Tibial nerve (tissue), 4 donors: Measurements from ENCODE around the gene PPIA. TPM values are rescaled to one million over a fixed set of nuclear protein-coding genes. Genes with fewer than 3 reads are reported as not detected.

ENCODE experiments used
- DNase-seq, 2 donors: peaks; one replicate each; pipeline ENCODE4 v3.0.0-alpha.2; 2019; ENCODE audit warnings: low spot score in 2 of 2
- H3K27ac ChIP-seq, 4 donors: fragments of 200-600 bp; sonication (generic) in 3 of 4; one replicate each; pipeline ENCODE4 v1.5.1; 2017 to 2019; ENCODE audit warnings: mild to moderate bottlenecking in 1 of 4
- H3K27me3 ChIP-seq, 2 donors: fragments of 200-600 bp; sonication (generic) in 1 of 2; one replicate each; pipeline versions ENCODE4 v1.5.1 to v1.6.0; 2017 to 2019
- H3K36me3 ChIP-seq, 3 donors: fragments of 200-600 bp; sonication (generic); one replicate each; pipeline ENCODE4 v1.5.1; 2018 to 2019
- H3K4me1 ChIP-seq, 4 donors: fragments of 200-600 bp; sonication (generic) in 3 of 4; one replicate each; pipeline ENCODE4 v1.5.1; 2017 to 2019
- H3K4me3 ChIP-seq, 4 donors: fragments of 200-600 bp; sonication (generic) in 3 of 4; one replicate each; pipeline ENCODE4 v1.5.1; 2017 to 2019; ENCODE audit warnings: mild to moderate bottlenecking in 1 of 4, moderate library complexity in 1 of 4
- H3K9me3 ChIP-seq, 4 donors: fragments of 200-600 bp; sonication (generic) in 3 of 4; one replicate each; pipeline ENCODE4 v1.5.1; 2017 to 2019
- EP300 ChIP-seq, 2 donors: sonication (generic); formaldehyde crosslinking; IDR thresholded peaks; one replicate each; pipeline ENCODE4 v1.6.1; 2017; ENCODE audit warnings: antibody characterized with exemption in 2 of 2, mild to moderate bottlenecking in 1 of 2
- POLR2A ChIP-seq, 2 donors: fragments of 450-650 bp; IDR thresholded peaks; one replicate each; pipeline ENCODE4 v1.6.1; 2017; ENCODE audit warnings: antibody characterized with exemption in 2 of 2, mild to moderate bottlenecking in 2 of 2, moderate library complexity in 2 of 2
- WGBS, 2 donors: methylation state at CpG; one replicate each; pipeline ENCODE4 v1.1.5; 2018; 5-methylcytosine and 5-hydroxymethylcytosine counted together
- total RNA-seq, 4 donors: library from RNA; depleted of rRNA; stranded (reverse); fragments of >200 nt; gene quantifications; one replicate each; pipeline ENCODE4 v1.1.0, GENCODE V29; 2016
- TF ChIP-seq, protein P1 (sequence below), 5 experiments: fragments of 200-600 bp in 3 of 5; fragments of 450-650 bp in 2 of 5; sonication (generic) in 3 of 5; IDR thresholded peaks; one replicate each; pipeline ENCODE4 v1.5.1; 2016 to 2019; ENCODE audit warnings: antibody characterized with exemption in 5 of 5, mild to moderate bottlenecking in 3 of 5, moderate library complexity in 2 of 5

The PPIA gene
- total RNA-seq, 4 donors from 2014 or later = 803 to 1,127 (median 967) TPM

DNA sequence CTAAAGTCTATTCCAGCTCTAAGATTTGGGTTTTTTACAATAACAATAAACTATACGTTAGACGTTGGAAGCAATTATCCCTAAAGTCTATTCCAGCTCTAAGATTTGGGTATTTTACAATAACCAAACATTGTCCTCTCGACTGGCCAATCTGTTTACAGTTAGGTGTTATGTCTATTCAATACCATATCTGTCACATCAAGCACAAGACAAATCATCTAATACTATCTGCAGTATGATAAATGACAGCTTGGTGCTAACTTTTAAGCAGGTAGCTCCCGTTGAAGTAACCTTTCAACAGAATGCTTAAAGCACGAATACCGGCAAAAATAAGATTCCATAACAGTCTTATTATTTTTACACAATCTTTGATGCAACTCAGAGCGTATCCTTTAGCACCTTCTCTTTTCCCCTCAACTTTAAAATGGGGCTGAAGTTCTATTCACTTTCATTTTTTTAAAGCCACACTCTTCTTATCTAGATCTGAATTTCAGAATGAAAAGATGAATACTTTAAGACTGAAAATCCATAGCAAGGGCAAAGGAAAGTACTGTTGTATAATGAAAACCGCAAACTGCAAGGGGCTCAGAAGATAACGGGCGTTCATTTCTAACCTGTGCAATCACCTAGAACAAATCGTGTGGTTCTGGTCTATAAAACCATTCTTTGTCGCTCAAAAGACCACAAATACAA lies 50.5 kb downstream of the PPIA start:
- peaks cover 0 to 4% (median 0%) of the 10 kb centered on the region in 3 donors for H3K36me3 ChIP-seq
- no peak for TF ChIP-seq EP300 (IDR thresholded peaks at IDR 0.05)
- TF ChIP-seq, protein P1, sequence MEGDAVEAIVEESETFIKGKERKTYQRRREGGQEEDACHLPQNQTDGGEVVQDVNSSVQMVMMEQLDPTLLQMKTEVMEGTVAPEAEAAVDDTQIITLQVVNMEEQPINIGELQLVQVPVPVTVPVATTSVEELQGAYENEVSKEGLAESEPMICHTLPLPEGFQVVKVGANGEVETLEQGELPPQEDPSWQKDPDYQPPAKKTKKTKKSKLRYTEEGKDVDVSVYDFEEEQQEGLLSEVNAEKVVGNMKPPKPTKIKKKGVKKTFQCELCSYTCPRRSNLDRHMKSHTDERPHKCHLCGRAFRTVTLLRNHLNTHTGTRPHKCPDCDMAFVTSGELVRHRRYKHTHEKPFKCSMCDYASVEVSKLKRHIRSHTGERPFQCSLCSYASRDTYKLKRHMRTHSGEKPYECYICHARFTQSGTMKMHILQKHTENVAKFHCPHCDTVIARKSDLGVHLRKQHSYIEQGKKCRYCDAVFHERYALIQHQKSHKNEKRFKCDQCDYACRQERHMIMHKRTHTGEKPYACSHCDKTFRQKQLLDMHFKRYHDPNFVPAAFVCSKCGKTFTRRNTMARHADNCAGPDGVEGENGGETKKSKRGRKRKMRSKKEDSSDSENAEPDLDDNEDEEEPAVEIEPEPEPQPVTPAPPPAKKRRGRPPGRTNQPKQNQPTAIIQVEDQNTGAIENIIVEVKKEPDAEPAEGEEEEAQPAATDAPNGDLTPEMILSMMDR (IDR thresholded peaks at IDR 0.05) = no peak
- no peak for TF ChIP-seq POLR2A (IDR thresholded peaks at IDR 0.05)
- H3K27ac ChIP-seq = peak overlapping the region; percentile 93 to 99 (median 96)
- WGBS, 2 donors = 0 to 1% methylated on average over 12 of the region's 12 CpGs
- H3K9me3 ChIP-seq = no peaks in the 10 kb centered on the region
- H3K4me3 ChIP-seq = peak overlapping the region; percentile 56 to 89 (median 62)
- DNase-seq = no peak
- H3K27me3 ChIP-seq = no peaks in the 10 kb centered on the region
- H3K4me1 ChIP-seq = peaks cover 0 to 52% (median 18%) of the 10 kb centered on the region in 4 donors

- 0% methylated on average over 23 of the region's 36 CpGs for WGBS, 2 donors
- H3K27ac ChIP-seq = peak overlapping the region; percentile 93 to 99 (median 96)
- peaks cover 0 to 46% (median 18%) of the 10 kb centered on the region in 4 donors for H3K4me1 ChIP-seq
- peak overlapping the region; percentile 56 to 89 (median 62) for H3K4me3 ChIP-seq
- no peaks in the 10 kb centered on the region for H3K9me3 ChIP-seq
- DNase-seq = peak; percentile 73 to 75
- H3K27me3 ChIP-seq = no peaks in the 10 kb centered on the region
- no peak for TF ChIP-seq POLR2A (IDR thresholded peaks at IDR 0.05)
- TF ChIP-seq EP300 (IDR thresholded peaks at IDR 0.05) = peak in 1 of 2 donors; percentile 52
- TF ChIP-seq, protein P1 (IDR thresholded peaks at IDR 0.05) = peak; percentile 89 to 99 (median 96)
- peaks cover 0 to 3% (median 0%) of the 10 kb centered on the region in 3 donors for H3K36me3 ChIP-seq
Measured at GRCh38 chr7:44847509-44847919, 51.0 kb downstream of the PPIA start.

DNA sequence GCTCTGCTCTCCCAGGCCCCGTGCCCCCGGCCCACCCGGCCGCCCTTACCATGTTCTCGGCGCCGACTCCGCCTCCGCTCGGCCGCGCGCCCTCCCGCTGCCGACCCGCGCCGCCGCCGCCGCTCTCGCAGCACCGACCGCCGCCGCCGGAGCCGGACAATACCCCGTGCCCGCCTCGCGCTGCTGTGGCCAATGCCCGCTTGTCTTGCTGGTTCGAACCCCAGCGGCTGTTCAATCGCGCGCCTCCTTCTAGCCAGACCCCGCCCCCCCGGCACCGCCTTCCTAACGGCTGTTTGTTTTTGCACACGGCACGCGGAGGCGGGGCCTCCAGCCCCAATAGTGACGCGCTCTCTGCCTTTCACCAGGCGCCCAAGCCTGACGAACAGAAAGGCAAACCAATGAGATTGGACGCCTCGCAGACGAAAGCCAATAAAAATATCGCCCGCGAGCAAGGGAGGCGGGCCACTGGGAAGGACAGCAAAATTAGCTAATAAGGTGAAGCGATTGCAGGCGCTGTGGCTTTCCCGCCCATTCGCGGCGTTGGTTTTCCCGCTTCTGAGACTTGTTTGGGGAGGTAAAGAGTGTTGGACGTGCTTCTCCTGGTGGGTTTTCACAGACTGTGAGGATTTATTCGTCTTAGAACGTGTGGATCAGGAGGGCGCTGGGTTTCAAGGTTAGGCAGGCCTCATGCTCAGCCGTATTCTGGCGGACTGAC lies 51.6 kb downstream of the PPIA start, which contains the start of gene H2AZ2:
Gene H2AZ2, minus strand, starts transcription at position 168 of the 715 bp plus-strand sequence. Its CDS starts 116 bp downstream, at position 52.
- H3K4me3 ChIP-seq = peak within 1 kb of the TSS; percentile 63 to 89 (median 72)
- TF ChIP-seq EP300 (IDR thresholded peaks at IDR 0.05) (peak; percentile 89 to 92), POLR2A (IDR thresholded peaks at IDR 0.05) (peak; percentile 89 to 97)
- TF ChIP-seq, protein P1 (IDR thresholded peaks at IDR 0.05) = peak in 2 of 5 experiments; percentile 63 to 83
- peak; percentile 99 to 100 for DNase-seq
- H3K4me1 ChIP-seq = peaks cover 0 to 43% (median 18%) of the 10 kb centered on the region in 4 donors
- H3K9me3 ChIP-seq = no peaks in the 10 kb centered on the region
- no peaks in the 10 kb centered on the region for H3K27me3 ChIP-seq
- no peaks in the 10 kb centered on the region for H3K36me3 ChIP-seq
- peak within 1 kb of the TSS; percentile 93 to 99 (median 97) for H3K27ac ChIP-seq
- 1% methylated on average over 45 to 51 of the region's 70 CpGs for WGBS, 2 donors

- no peak for TF ChIP-seq POLR2A (IDR thresholded peaks at IDR 0.05)
- TF ChIP-seq, protein P1 (IDR thresholded peaks at IDR 0.05) = no peak
- no peak for TF ChIP-seq EP300 (IDR thresholded peaks at IDR 0.05)
- Histone ChIP-seq H3K9me3 (no peaks in the 10 kb centered on the region), H3K36me3 (no peaks in the 10 kb centered on the region), H3K27me3 (no peaks in the 10 kb centered on the region), H3K27ac (peak overlapping the region in 3 of 4 donors; percentile 93 to 98 (median 96)), H3K4me3 (peak overlapping the region in 1 of 4 donors; percentile 69), H3K4me1 (peaks cover 0 to 39% (median 18%) of the 10 kb centered on the region in 4 donors)
- no peak for DNase-seq
- 68 to 69% methylated on average over 10 of the region's 10 CpGs for WGBS, 2 donors
Measured at GRCh38 chr7:44849259-44849884, 52.9 kb downstream of the PPIA start.
